PC-9 (cell line): Measurements from ENCODE around the gene CDS2.

ENCODE experiments used
- CTCF ChIP-seq: fragments of 200-600 bp; sonication (generic); conservative IDR thresholded peaks from 2 replicates; pipeline ENCODE4 v1.6.1; 2017; ENCODE audit warnings: mixed run types, antibody characterized with exemption, mild to moderate bottlenecking, moderate library complexity
- EZH2 ChIP-seq: fragments of 200-600 bp; sonication (generic); IDR thresholded peaks from 2 replicates; pipeline ENCODE4 v1.8.0; 2017; ENCODE audit warnings: antibody characterized with exemption, low read depth

DNA sequence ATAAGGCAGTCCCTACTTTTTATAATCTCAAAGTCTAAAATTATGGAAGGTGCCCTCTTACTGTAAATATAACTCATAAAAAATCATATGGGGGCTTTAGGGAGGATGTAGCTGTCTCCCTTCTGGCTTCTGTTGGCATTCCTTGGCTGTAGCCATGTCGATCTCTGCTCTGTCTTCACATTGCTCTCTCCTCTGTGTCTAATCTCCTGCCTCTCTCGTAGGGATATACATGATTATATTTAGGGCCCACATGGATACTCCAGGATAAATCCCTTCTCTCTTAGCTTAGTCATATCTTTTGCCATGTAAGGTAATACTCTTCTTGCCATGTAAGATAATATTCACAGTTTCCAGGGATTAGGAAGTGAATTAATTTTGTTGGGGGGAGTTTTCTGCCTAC lies 28.6 kb downstream of the CDS2 start:
- TF ChIP-seq CTCF: no peak
- no peak for TF ChIP-seq EZH2
